SJSA1 (cell line): ENCODE results near the gene GTPBP6. TPM values are rescaled to one million over a fixed set of nuclear protein-coding genes. Genes with fewer than 3 reads are reported as not detected.
"Not testable (repeated sequence)": the region's sequence is repeated elsewhere in the genome, so short reads cannot be mapped to it uniquely, and the experiment has no call there.

ENCODE experiments used
- DNase-seq, 2 experiments: peaks; one replicate each; pipeline ENCODE4 v3.0.0-alpha.2; 2015 to 2020; ENCODE audit warnings: low spot score in 2 of 2, low read depth in 1 of 2
- H3K27ac ChIP-seq: fragments of 250-450 bp; sonication (Bioruptor Pico); 2 replicates; pipeline ENCODE4 v1.5.1; 2020; ENCODE audit warnings: mild to moderate bottlenecking, moderate library complexity
- H3K27me3 ChIP-seq: fragments of 250-450 bp; sonication (Bioruptor Pico); replicated peaks from 2 replicates; pipeline ENCODE4 v1.5.1; 2020; ENCODE audit warnings: mild to moderate bottlenecking, moderate library complexity
- H3K36me3 ChIP-seq: fragments of 250-450 bp; sonication (Bioruptor Pico); 2 replicates; pipeline ENCODE4 v1.5.1; 2020; ENCODE audit warnings: mild to moderate bottlenecking
- H3K4me1 ChIP-seq: fragments of 250-450 bp; sonication (Bioruptor Pico); replicated peaks from 2 replicates; pipeline ENCODE4 v1.6.1; 2021; ENCODE audit warnings: mild to moderate bottlenecking
- H3K4me3 ChIP-seq: fragments of 250-450 bp; sonication (Bioruptor Pico); 2 replicates; pipeline ENCODE4 v1.5.1; 2020; ENCODE audit warnings: mild to moderate bottlenecking
- H3K9me3 ChIP-seq: fragments of 250-450 bp; sonication (Bioruptor Pico); replicated peaks from 2 replicates; pipeline ENCODE4 v1.5.1; 2020; ENCODE audit warnings: mild to moderate bottlenecking
- total RNA-seq: library from RNA; depleted of rRNA; stranded (reverse); fragments of >200 nt; shearing (Covaris generic); gene quantifications from 2 replicates; pipeline ENCODE4 v1.2.3, GENCODE V29; 2014

The GTPBP6 gene
- total RNA-seq, 1 experiment from 2014 or later: 50.9 TPM

DNA sequence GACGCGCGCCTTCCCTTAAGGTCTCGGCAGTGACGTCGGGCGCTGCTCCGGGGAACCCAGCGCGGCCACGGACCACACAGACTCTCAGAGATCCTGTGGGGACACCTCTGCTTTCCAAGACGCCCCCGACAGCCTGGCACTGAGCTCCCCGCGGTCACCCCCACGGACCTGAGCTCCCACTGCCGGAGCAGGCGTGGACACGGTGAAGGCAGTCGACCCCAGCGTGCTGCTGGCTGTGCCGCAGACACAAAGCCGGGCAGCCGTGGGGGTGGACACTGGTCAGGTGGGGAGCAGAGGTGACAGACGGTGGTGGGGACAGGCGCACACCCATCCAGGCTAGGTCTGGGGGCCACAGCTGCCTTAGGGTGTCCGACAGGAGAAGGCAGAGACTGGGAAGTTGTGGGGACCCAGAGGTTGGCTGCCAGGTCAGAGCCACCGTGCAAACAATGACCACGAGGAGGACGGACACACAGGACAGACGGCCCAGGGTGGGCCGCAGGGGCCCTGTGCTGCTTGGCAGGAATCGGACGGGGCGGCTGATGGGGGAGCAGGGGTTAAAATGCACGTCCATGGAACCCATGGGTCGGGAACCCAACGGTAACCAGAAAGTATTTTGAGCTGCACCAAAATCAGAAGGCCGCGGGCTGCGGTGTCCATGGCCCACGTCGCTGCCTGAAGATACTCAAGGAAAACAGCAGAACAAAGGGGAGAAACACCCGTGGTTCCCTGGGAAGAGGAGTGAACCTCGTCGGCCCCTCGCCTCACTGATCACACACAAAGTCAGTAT is 16.6 kb upstream of the GTPBP6 start:
- Histone ChIP-seq H3K4me1 (peaks cover 6% of the 10 kb centered on the region; the same call in 1 of the 2 replicates), H3K27me3 (peaks cover 10% of the 10 kb centered on the region), H3K4me3 (no peak overlapping the region), H3K27ac (no peak overlapping the region), H3K9me3 (peaks cover 5% of the 10 kb centered on the region), H3K36me3 (peaks cover 9% of the 10 kb centered on the region)
- DNase-seq: no peak

GRCh38 chrX:334331-334891 is 15.8 kb upstream of the GTPBP6 start:
- H3K36me3 ChIP-seq: peaks cover 9% of the 10 kb centered on the region
- peaks cover 10% of the 10 kb centered on the region for H3K27me3 ChIP-seq
- no peak overlapping the region for H3K27ac ChIP-seq
- no peak overlapping the region for H3K4me3 ChIP-seq
- no peak for DNase-seq
- peaks cover 6% of the 10 kb centered on the region; the same call in 1 of the 2 replicates for H3K4me1 ChIP-seq
- H3K9me3 ChIP-seq: peaks cover 5% of the 10 kb centered on the region

DNA sequence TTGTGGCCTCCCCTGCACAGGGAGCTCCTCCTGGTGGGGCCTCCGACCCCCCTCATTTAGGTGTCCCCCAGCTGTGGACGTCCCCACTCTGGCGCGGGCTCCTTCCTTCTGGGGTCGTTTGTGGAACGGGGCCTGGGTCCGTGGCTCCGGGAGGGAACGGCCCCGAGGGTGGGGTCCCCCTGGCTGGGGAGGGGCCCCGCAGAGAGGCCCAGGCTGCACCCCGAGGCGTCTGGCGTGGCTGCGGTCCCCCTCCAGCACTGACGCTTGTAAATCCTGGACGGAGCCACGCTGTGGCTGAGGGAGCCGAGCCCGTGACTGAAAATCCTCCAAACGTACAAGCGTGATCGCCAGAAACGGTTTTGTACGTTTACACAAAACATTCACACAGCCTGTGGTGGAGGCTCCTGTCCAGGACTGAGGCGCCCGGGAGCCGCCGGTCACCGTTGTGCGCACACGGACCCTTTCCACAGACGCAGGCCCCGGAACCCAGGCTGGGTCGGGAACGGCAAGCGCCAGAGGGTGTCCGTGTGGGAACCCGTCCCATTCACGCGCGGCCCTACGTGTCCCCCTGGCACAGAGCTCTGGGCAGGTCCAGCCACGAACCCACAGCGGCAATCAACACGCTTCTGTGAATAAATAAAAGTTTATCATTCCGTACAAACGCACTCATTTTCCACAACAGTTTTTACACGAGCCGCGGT is 15.2 kb upstream of the GTPBP6 start:
- no peak overlapping the region for H3K27ac ChIP-seq
- DNase-seq: no peak
- H3K27me3 ChIP-seq: peaks cover 10% of the 10 kb centered on the region
- peaks cover 7% of the 10 kb centered on the region for H3K36me3 ChIP-seq
- H3K4me3 ChIP-seq: no peak overlapping the region
- peaks cover 6% of the 10 kb centered on the region; the same call in 1 of the 2 replicates for H3K4me1 ChIP-seq
- H3K9me3 ChIP-seq: peaks cover 5% of the 10 kb centered on the region

- no peak for DNase-seq
- H3K27me3 ChIP-seq: peaks cover 10% of the 10 kb centered on the region
- peaks cover 5% of the 10 kb centered on the region for H3K9me3 ChIP-seq
- no peak overlapping the region for H3K27ac ChIP-seq
- H3K36me3 ChIP-seq: peaks cover 3% of the 10 kb centered on the region; the same call in 1 of the 2 replicates
- H3K4me1 ChIP-seq: peaks cover 6% of the 10 kb centered on the region; the same call in 1 of the 2 replicates
- H3K4me3 ChIP-seq: no peak overlapping the region
Observed at GRCh38 chrX:332916-333610, 14.5 kb upstream of the GTPBP6 start.

DNA sequence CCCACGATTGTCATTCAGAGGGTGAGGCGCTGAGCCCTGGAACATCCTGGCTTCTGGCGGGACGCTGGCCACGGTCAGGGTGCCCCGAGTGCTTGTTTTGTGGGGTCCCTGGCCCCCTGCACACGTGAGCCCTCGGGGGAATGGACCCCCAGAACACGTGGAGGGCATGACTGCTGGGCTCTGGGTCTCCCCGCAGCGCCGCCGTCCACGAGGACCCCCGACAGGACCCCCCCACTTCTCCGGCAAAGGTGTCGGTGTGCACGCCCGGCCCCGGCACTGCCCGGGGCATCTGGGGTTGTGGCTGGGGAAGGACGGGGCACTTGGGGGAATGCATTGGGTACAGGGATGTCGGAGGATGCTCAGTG is 13.9 kb upstream of the GTPBP6 start:
- Histone ChIP-seq H3K4me3 (no peak overlapping the region), H3K4me1 (peaks cover 6% of the 10 kb centered on the region; the same call in 1 of the 2 replicates), H3K27ac (no peak overlapping the region), H3K27me3 (peaks cover 10% of the 10 kb centered on the region), H3K36me3 (peaks cover 3% of the 10 kb centered on the region; the same call in 1 of the 2 replicates), H3K9me3 (peaks cover 5% of the 10 kb centered on the region)
- no peak for DNase-seq

DNA sequence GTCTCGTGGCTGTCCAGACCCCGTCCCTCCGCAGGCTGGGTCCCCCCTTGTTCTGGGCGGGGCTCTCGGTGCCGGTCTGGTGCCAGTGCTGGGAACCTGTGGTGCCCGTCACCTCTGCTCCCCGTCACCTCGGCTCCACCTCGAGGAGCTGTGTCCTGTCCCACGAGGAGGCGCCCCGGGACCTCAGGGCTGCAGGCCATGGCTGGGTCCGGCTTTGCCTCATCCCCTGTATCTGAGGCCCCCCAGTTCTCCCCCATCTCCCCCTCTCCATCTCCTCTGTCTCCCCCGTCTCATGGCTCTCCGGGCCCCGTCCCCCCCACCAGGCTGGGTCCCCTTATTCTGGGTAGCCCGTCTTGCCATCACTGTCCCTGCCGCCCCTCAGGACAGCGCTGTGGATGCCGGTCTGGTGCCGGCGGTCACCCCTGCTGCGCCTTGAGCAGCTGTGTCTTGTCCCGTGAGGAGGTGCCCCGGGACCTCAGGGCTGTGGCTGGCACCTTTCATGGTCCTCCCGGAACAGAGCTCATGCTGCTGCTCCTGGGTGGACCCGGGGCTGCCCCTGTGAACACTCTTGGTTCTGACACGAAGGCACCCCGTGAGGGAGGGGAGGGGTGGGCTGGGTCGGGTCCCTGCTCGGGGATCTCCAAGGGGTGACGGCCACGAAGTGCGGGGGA is 13.4 kb upstream of the GTPBP6 start:
- Histone ChIP-seq H3K36me3 (peaks cover 3% of the 10 kb centered on the region; the same call in 1 of the 2 replicates), H3K9me3 (peaks cover 5% of the 10 kb centered on the region), H3K4me3 (no peak overlapping the region), H3K4me1 (peaks cover 6% of the 10 kb centered on the region; the same call in 1 of the 2 replicates), H3K27me3 (peaks cover 10% of the 10 kb centered on the region), H3K27ac (no peak overlapping the region)
- no peak for DNase-seq

DNA sequence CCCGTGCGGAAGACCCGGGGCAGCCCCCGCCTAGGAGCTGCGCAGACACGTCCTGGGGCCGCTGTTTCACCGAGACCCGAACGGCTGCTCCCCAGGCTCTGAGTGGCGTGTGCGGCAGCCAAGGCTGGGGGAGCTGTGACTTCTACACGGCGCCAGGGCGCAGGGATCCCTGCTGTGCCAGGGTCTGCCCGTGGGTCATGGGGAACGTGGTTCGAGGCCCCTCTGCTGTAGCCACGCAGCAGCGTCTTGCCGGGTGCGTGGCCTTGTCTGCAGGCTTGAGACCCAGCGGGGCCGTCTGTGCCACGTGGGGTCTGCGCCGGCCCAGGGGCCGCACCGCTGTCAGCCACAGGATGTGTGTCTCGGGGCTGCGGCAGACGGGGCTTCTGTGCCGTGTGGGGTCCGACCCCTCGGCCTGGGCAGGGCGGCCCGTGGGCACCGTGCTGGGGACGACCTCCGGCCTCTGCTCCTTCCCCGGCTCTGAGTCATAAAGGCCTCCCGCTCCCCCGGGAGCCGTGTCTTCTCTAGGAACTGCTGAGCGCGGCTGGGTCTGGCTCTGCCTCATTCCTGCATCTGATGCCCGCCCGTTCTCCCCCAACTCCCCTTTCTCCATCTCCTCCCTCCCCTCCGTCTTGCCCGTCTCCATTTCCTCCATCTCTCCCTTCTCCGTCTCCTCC is 12.7 kb upstream of the GTPBP6 start:
- Histone ChIP-seq H3K4me3 (no peak overlapping the region), H3K4me1 (peaks cover 6% of the 10 kb centered on the region; the same call in 1 of the 2 replicates), H3K36me3 (peaks cover 3% of the 10 kb centered on the region; the same call in 1 of the 2 replicates), H3K27ac (no peak overlapping the region), H3K9me3 (peaks cover 5% of the 10 kb centered on the region), H3K27me3 (peaks cover 10% of the 10 kb centered on the region)
- peak in 1 of 2 experiments; percentile 10 for DNase-seq

GRCh38 chrX:330726-331150 is 12.1 kb upstream of the GTPBP6 start:
- H3K9me3 ChIP-seq: peaks cover 5% of the 10 kb centered on the region
- DNase-seq: no peak
- no peak overlapping the region for H3K4me3 ChIP-seq
- H3K36me3 ChIP-seq: peaks cover 3% of the 10 kb centered on the region; the same call in 1 of the 2 replicates
- peaks cover 6% of the 10 kb centered on the region; the same call in 1 of the 2 replicates for H3K4me1 ChIP-seq
- peaks cover 10% of the 10 kb centered on the region for H3K27me3 ChIP-seq
- H3K27ac ChIP-seq: no peak overlapping the region

DNA sequence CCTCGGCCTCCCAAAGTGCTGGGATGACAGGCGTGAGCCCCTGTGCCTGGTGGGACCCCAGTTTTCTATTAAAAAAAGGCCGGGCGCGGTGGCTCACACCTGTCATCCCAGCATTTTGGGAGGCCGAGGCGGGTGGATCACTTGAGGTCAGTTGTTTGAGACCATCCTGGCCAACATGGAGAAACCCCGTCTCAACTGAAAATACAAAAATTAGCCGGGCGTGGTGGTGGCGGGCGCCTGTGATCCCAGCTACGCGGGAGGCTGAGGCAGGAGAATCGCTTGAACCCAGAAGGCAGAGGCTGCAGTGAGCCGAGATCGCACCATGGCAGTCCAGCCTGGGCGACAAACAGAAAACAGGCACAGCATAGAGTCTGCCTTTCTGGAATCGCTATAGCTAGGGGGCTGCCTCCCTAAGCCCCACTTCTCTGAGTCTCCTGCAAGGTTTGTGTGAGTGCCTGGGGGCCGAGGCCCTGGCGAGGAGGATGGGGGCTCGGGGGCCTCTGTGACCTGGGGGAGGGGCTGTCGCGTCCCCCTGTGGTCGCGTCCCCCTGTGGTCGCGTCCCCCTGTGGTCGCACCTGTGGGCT is 11.6 kb upstream of the GTPBP6 start:
- H3K4me3 ChIP-seq, H3K27ac ChIP-seq, H3K36me3 ChIP-seq, DNase-seq, H3K9me3 ChIP-seq, H3K4me1 ChIP-seq: not testable (repeated sequence)
- H3K27me3 ChIP-seq: peaks cover 10% of the 10 kb centered on the region

- Histone ChIP-seq H3K9me3 (no peaks in the 10 kb centered on the region), H3K36me3 (peaks cover 3% of the 10 kb centered on the region; the same call in 1 of the 2 replicates), H3K27me3 (peaks cover 10% of the 10 kb centered on the region), H3K4me1 (peaks cover 6% of the 10 kb centered on the region; the same call in 1 of the 2 replicates), H3K27ac (no peak overlapping the region), H3K4me3 (no peak overlapping the region)
- no peak for DNase-seq
Observed at GRCh38 chrX:329291-329910, 10.8 kb upstream of the GTPBP6 start.

DNA sequence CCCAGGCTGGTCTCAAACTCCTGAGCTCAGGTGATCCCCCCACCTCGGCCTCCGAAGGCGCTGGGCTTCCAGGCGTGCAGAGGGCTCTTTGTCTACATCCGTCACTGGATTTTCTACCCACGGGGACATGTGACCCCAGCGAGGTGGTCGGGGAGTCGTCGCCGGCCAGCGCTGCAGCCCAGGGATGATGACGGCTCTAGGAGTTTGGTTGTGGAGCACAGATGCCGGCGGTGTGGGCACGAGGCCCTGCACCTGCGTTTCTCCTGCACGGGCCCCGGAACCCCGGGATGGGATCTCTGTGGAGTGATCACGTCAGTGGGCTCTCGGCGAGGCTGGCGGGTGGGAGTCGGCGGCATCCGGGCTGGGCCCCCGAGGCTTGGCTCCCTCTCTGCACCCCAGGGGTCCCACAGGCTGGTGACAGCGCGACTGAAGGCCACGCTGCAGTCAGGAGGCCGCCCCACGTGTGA is 9.1 kb upstream of the GTPBP6 start:
- Histone ChIP-seq H3K27me3 (peaks cover 10% of the 10 kb centered on the region), H3K27ac (no peak overlapping the region), H3K36me3 (no peaks in the 10 kb centered on the region), H3K9me3 (no peaks in the 10 kb centered on the region), H3K4me1 (peaks cover 6% of the 10 kb centered on the region; the same call in 1 of the 2 replicates), H3K4me3 (no peak overlapping the region)
- no peak for DNase-seq

DNA sequence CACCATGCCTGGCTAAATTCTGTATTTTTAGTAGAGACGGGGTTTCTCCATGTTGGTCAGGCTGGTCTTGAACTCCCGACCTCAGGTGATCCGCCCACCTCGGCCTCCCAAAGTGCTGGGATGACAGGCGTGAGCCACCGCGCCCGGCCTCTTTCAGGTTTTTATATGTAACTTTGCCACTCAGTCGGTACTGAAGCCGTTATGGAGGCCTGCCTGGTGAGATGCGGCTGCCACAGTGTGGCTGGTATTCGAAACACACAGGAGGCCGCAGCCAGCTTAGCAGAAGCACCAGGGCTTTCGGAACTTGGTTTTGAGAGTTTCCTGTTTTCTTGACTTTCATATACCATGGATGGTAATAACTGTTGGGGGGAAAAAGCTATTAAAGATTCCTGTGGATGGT is 6.1 kb upstream of the GTPBP6 start:
- H3K4me1 ChIP-seq, H3K9me3 ChIP-seq, H3K36me3 ChIP-seq, H3K27me3 ChIP-seq, H3K27ac ChIP-seq, H3K4me3 ChIP-seq: not testable (repeated sequence)
- peak in 1 of 2 experiments; percentile 15 for DNase-seq
